ENCODE measurements around the gene GOLT1B. TPM values are rescaled to one million over a fixed set of nuclear protein-coding genes. Genes with fewer than 3 reads are reported as not detected.

GOLT1B gene
- total RNA-seq, 6 donors from 2014 or later, result 4.2 to 36.7 (median 25.4) TPM

DNA sequence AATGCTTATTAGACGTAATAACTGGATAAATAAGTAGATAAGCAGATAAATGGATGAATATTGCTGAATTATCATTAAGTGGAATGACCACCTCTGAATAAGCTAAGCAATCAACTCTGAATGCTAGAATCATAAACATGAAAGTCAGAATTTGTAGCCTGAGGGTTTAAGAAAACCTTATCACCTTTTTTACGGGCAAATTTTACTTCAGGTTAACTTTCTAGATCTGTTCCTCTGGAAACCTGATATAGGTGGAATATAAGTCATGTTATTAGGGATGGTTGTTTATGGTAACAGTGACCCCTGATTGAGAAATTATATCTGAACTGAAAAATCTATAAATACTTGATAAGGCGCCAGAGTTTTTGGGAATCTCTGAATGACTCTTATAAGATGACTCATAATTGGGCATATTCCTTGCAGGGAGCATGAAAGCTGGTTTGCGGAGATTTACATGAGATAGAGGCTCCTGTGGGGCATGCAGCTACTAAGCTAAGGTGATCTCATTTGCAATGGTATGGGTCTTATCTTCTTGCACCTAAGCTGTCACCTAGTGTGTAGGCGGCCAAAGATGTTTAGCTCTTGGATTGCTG is 36.6 kb downstream of the GOLT1B start:
- H3K27me3 ChIP-seq, result no peaks in the 10 kb centered on the region
- no peak overlapping the region for H3K4me3 ChIP-seq
- no peaks in the 10 kb centered on the region for H3K4me1 ChIP-seq
- no peak overlapping the region for H3K27ac ChIP-seq
- ATAC-seq (ENCODE audit: low FRiP score in 2 of 2) (no peak), DNase-seq (no peak)
- no peaks in the 10 kb centered on the region for H3K36me3 ChIP-seq
- H3K9me3 ChIP-seq, result no peaks in the 10 kb centered on the region
- WGBS, 2 donors, result 87 to 90% methylated on average over 4 to 5 of the region's 5 CpGs
- no peak for TF ChIP-seq POLR2A (IDR thresholded peaks at IDR 0.05)
- no peak for TF ChIP-seq POLR2AphosphoS5 (IDR thresholded peaks at IDR 0.05)
- no peak for TF ChIP-seq CTCF (IDR thresholded peaks at IDR 0.05)
- TF ChIP-seq EP300 (IDR thresholded peaks at IDR 0.05), result no peak

DNA sequence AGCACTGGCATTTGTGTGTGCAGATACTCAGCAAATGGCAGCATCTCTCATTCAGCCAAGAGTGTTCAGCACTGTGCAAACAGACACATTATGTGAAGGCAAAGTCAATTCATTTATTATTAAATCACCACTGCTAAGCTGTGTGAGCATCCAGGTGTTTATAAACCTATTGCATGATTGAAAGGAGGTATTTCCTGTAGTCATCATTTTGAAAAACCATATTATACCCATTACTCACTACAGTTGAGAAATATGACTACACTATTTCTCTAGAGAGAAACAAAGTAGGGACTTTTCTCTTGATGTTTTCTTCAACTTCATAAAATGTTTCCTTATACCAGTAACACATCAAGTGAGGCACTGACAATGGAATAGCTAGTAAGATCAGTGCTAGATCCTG is 38.2 kb downstream of the GOLT1B start:
- no peak overlapping the region for H3K27ac ChIP-seq
- no peaks in the 10 kb centered on the region for H3K27me3 ChIP-seq

DNA sequence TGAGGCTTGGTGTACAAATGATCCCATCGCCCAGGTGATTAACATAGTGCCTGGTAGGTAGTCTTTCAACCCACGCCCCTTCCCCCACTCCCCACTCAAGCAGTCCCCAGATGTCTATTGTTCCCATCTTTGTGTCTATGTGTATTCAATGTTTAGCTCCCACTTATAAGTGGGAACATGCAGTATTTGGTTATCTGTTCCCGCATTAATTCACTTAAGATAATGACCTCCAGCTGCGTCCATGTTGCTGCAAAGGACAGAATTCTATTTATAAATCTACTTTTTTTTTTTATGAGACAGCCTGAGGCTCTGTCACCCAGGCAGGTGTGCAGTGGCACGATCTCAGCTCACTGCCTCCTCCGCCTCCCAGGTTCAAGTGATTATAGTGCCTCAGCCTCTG is 40.2 kb downstream of the GOLT1B start:
- no peaks in the 10 kb centered on the region for H3K27me3 ChIP-seq
- no peak overlapping the region for H3K4me3 ChIP-seq
- WGBS, 2 donors, result 89 to 94% methylated on average over 6 of the region's 6 CpGs
- DNase-seq (no peak), ATAC-seq (ENCODE audit: low FRiP score in 2 of 2) (no peak)
- no peaks in the 10 kb centered on the region for H3K36me3 ChIP-seq
- no peaks in the 10 kb centered on the region for H3K9me3 ChIP-seq
- no peak for TF ChIP-seq EP300 (IDR thresholded peaks at IDR 0.05)
- no peak for TF ChIP-seq CTCF (IDR thresholded peaks at IDR 0.05)
- TF ChIP-seq POLR2A (IDR thresholded peaks at IDR 0.05), result no peak
- no peak for TF ChIP-seq POLR2AphosphoS5 (IDR thresholded peaks at IDR 0.05)
- H3K27ac ChIP-seq, result no peak overlapping the region
- H3K4me1 ChIP-seq, result no peaks in the 10 kb centered on the region

More for the DNA sequence above, 38.2 kb downstream of the GOLT1B start:
- ATAC-seq (ENCODE audit: low FRiP score in 2 of 2) (no peak), DNase-seq (no peak)
- Histone ChIP-seq H3K9me3 (no peaks in the 10 kb centered on the region), H3K4me1 (no peaks in the 10 kb centered on the region), H3K4me3 (no peak overlapping the region), H3K36me3 (no peaks in the 10 kb centered on the region)
- TF ChIP-seq EP300 (IDR thresholded peaks at IDR 0.05) (no peak), POLR2A (IDR thresholded peaks at IDR 0.05) (no peak), POLR2AphosphoS5 (IDR thresholded peaks at IDR 0.05) (no peak), CTCF (IDR thresholded peaks at IDR 0.05) (no peak)

DNA sequence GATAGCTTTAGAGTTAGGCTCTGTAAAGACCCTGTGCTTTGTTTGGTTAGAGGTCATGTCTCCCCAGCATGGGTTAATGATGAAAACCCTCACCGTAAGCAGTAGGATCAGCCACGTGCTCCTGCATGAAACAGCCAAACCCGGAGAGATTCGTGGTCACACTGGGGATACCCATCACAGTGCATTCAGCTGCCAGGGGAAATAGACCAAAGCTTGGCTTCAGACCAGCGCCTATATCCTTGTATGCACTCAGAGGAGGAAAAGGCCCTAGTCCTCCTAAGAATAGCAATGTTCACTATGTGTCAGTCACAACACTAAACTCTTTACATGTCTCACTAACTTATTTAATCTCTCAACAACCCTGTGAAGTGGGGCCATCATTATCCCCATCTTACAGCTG is 40.8 kb downstream of the GOLT1B start:
- H3K9me3 ChIP-seq, result no peaks in the 10 kb centered on the region
- H3K4me3 ChIP-seq, result no peak overlapping the region
- no peak for TF ChIP-seq CTCF (IDR thresholded peaks at IDR 0.05)
- no peak for TF ChIP-seq EP300 (IDR thresholded peaks at IDR 0.05)
- no peak for TF ChIP-seq POLR2A (IDR thresholded peaks at IDR 0.05)
- no peak for TF ChIP-seq POLR2AphosphoS5 (IDR thresholded peaks at IDR 0.05)
- no peak for ATAC-seq (ENCODE audit: low FRiP score in 2 of 2)
- no peak overlapping the region for H3K27ac ChIP-seq
- WGBS, 2 donors, result 62 to 64% methylated on average over 5 of the region's 5 CpGs
- no peak for DNase-seq
- no peaks in the 10 kb centered on the region for H3K27me3 ChIP-seq
- no peaks in the 10 kb centered on the region for H3K36me3 ChIP-seq
- no peaks in the 10 kb centered on the region for H3K4me1 ChIP-seq

DNA sequence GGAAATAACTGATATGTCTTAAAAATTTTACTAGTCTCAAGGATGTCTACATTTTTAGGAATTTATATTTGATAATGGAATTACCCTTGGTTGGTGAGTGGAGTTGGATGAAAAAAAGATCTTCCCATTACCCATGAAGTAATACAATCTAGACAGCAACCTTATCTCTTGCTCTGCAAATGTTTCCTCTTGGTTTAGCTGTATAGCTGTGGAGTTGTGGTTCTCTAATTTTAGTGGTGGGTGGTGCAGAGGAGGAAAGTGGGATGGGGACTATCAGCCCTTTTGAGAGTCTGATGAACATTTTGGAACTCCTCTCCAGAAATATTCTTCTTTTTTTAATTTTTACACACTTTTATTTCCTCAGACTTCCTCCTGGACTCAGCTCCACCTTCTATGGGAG is 41.6 kb downstream of the GOLT1B start:
- Histone ChIP-seq H3K4me3 (no peak overlapping the region), H3K36me3 (no peaks in the 10 kb centered on the region), H3K27ac (no peak overlapping the region), H3K27me3 (no peaks in the 10 kb centered on the region), H3K4me1 (no peaks in the 10 kb centered on the region), H3K9me3 (no peaks in the 10 kb centered on the region)
- no peak for ATAC-seq (ENCODE audit: low FRiP score in 2 of 2)
- TF ChIP-seq CTCF (IDR thresholded peaks at IDR 0.05), result no peak
- TF ChIP-seq EP300 (IDR thresholded peaks at IDR 0.05), result no peak
- no peak for DNase-seq
